Measurements from ENCODE around the gene SND1. TPM values are rescaled to one million over a fixed set of nuclear protein-coding genes. Genes with fewer than 3 reads are reported as not detected.

The SND1 gene
- total and polyA plus RNA-seq, 10 donors = 61.7 to 173 (median 116) TPM

GRCh38 chr7:127628445-127628844 is 23.5 kb upstream of the SND1 start:
- Histone ChIP-seq H3K27me3 (replicated peaks in 1 of 7) (peaks cover 0 to 15% (median 0%) of the 10 kb centered on the region in 7 donors), H3K9me3 (no peaks in the 10 kb centered on the region), H3K36me3 (no peaks in the 10 kb centered on the region), H3K27ac (no peak overlapping the region), H3K4me1 (peaks cover 0 to 4% (median 0%) of the 10 kb centered on the region in 6 donors), H3K4me3 (no peak overlapping the region)
- intact Hi-C loops (cut with DNase I; ENCODE audit: low total_unique reads) = no loop called here
- no peak for DNase-seq
- 62 to 74% (median 72%) methylated on average over 3 of the region's 3 CpGs for WGBS, 5 donors
- TF ChIP-seq CTCF (IDR thresholded peaks at IDR 0.05 in 8 of 11, conservative IDR thresholded peaks at IDR 0.05 in 3 of 11) (no peak), POLR2AphosphoS5 (IDR thresholded peaks at IDR 0.05) (no peak), POLR2A (IDR thresholded peaks at IDR 0.05) (no peak)

GRCh38 chr7:127629268-127629854 is 22.6 kb upstream of the SND1 start:
- peaks cover 0 to 9% (median 0%) of the 10 kb centered on the region in 7 donors for H3K27me3 ChIP-seq (replicated peaks in 1 of 7)
- TF ChIP-seq CTCF (IDR thresholded peaks at IDR 0.05 in 8 of 11, conservative IDR thresholded peaks at IDR 0.05 in 3 of 11) = peak in 7 of 11 experiments; percentile 10 to 43 (median 38)
- TF ChIP-seq POLR2AphosphoS5 (IDR thresholded peaks at IDR 0.05) = no peak
- TF ChIP-seq POLR2A (IDR thresholded peaks at IDR 0.05) = no peak

GRCh38 chr7:127632276-127632910 is 19.6 kb upstream of the SND1 start:
- no peaks in the 10 kb centered on the region for H3K36me3 ChIP-seq
- H3K4me3 ChIP-seq = no peak overlapping the region
- no peak for TF ChIP-seq POLR2AphosphoS5 (IDR thresholded peaks at IDR 0.05)
- TF ChIP-seq CTCF (IDR thresholded peaks at IDR 0.05 in 8 of 11, conservative IDR thresholded peaks at IDR 0.05 in 3 of 11) = no peak
- TF ChIP-seq POLR2A (IDR thresholded peaks at IDR 0.05) = no peak
- intact Hi-C loops (cut with DNase I; ENCODE audit: low total_unique reads) = no loop called here
- DNase-seq = no peak
- peaks cover 0 to 4% (median 0%) of the 10 kb centered on the region in 6 donors for H3K4me1 ChIP-seq
- H3K27me3 ChIP-seq (replicated peaks in 1 of 7) = peaks cover 0 to 16% (median 0%) of the 10 kb centered on the region in 7 donors
- 75 to 92% (median 91%) methylated on average over 7 of the region's 7 CpGs for WGBS, 5 donors
- no peak overlapping the region for H3K27ac ChIP-seq
- no peaks in the 10 kb centered on the region for H3K9me3 ChIP-seq

More at GRCh38 chr7:127629268-127629854, 22.6 kb upstream of the SND1 start:
- no peaks in the 10 kb centered on the region for H3K36me3 ChIP-seq
- no peaks in the 10 kb centered on the region for H3K9me3 ChIP-seq
- no peak overlapping the region for H3K27ac ChIP-seq
- H3K4me1 ChIP-seq = peaks cover 0 to 4% (median 0%) of the 10 kb centered on the region in 6 donors
- no peak for DNase-seq
- H3K4me3 ChIP-seq = no peak overlapping the region
- WGBS, 5 donors = 9 to 17% (median 11%) methylated on average over 5 of the region's 5 CpGs
- intact Hi-C loops (cut with DNase I; ENCODE audit: low total_unique reads) = no loop called here

GRCh38 chr7:127635659-127636285 is 16.2 kb upstream of the SND1 start:
- WGBS, 5 donors = 45 to 63% (median 53%) methylated on average over 3 of the region's 3 CpGs
- H3K27me3 ChIP-seq (replicated peaks in 1 of 7) = peaks cover 0 to 29% (median 0%) of the 10 kb centered on the region in 7 donors
- DNase-seq = no peak
- intact Hi-C loops (cut with DNase I; ENCODE audit: low total_unique reads) = no loop called here
- H3K4me3 ChIP-seq = no peak overlapping the region
- no peak overlapping the region for H3K27ac ChIP-seq
- TF ChIP-seq CTCF (IDR thresholded peaks at IDR 0.05 in 8 of 11, conservative IDR thresholded peaks at IDR 0.05 in 3 of 11) (no peak), POLR2AphosphoS5 (IDR thresholded peaks at IDR 0.05) (no peak), POLR2A (IDR thresholded peaks at IDR 0.05) (no peak)
- no peaks in the 10 kb centered on the region for H3K36me3 ChIP-seq
- no peaks in the 10 kb centered on the region for H3K4me1 ChIP-seq
- H3K9me3 ChIP-seq = no peaks in the 10 kb centered on the region
